ENCODE measurements around the gene PLPP3.

- no peak for TF ChIP-seq PKNOX1 (IDR thresholded peaks at IDR 0.05)
- TF ChIP-seq ELF4 (IDR thresholded peaks at IDR 0.05): no peak
- TF ChIP-seq TARDBP (IDR thresholded peaks at IDR 0.05): no peak
- TF ChIP-seq NFRKB (IDR thresholded peaks at IDR 0.05): no peak
- TF ChIP-seq SUZ12 (IDR thresholded peaks at IDR 0.05): no peak
These were observed 7.9 kb downstream of the PLPP3 start for GRCh38 chr1:56571448-56571847.

Data from HEK293T (cell line).